HFF-Myc (cell line): ENCODE results near the gene SMYD3.

Experiments used
- DNase-seq: peaks from one replicate; pipeline ENCODE4 v3.0.0-alpha.2; 2011; ENCODE audit warnings: low read depth; ENCODE audit errors: extremely low read depth
- H3K4me3 ChIP-seq: replicated peaks from 2 replicates; pipeline ENCODE4 v1.5.1; 2011; ENCODE audit warnings: low read depth, mild to moderate bottlenecking, control low read depth, low read length
- CTCF ChIP-seq: IDR thresholded peaks from 2 replicates; pipeline ENCODE4 v1.5.1; 2012; ENCODE audit warnings: mild to moderate bottlenecking, low read depth, low read length, control low read depth; ENCODE audit errors: missing control alignments

Gene SMYD3

GRCh38 chr1:246294263-246294662, 212.8 kb downstream of the SMYD3 start:
- TF ChIP-seq CTCF = no peak
- no peak for DNase-seq
- no peak overlapping the region for H3K4me3 ChIP-seq

- no peak overlapping the region for H3K4me3 ChIP-seq
- TF ChIP-seq CTCF = no peak
- no peak for DNase-seq
These were observed 213.5 kb downstream of the SMYD3 start for GRCh38 chr1:246293366-246294121.

GRCh38 chr1:246292571-246292970, 214.5 kb downstream of the SMYD3 start:
- no peak for TF ChIP-seq CTCF
- no peak overlapping the region for H3K4me3 ChIP-seq
- DNase-seq = no peak

GRCh38 chr1:246291127-246291526, 216.0 kb downstream of the SMYD3 start:
- no peak overlapping the region for H3K4me3 ChIP-seq
- DNase-seq = peak; percentile 10
- TF ChIP-seq CTCF = no peak

- no peak for TF ChIP-seq CTCF
- DNase-seq = peak; percentile 84
- H3K4me3 ChIP-seq = no peak overlapping the region
These were observed 223.2 kb downstream of the SMYD3 start for GRCh38 chr1:246283771-246284410.

GRCh38 chr1:246281639-246282038, 225.4 kb downstream of the SMYD3 start:
- H3K4me3 ChIP-seq = no peak overlapping the region
- no peak for DNase-seq
- TF ChIP-seq CTCF = no peak

- H3K4me3 ChIP-seq = no peak overlapping the region
- TF ChIP-seq CTCF = no peak
- DNase-seq = no peak
These were observed 225.9 kb downstream of the SMYD3 start for GRCh38 chr1:246281195-246281594.
